GM19395 (cell line): ENCODE results near the gene SIDT1.
A peak's percentile ranks its signal among the peaks of the same experiment; 100 is the strongest.

Experiments used
- ATAC-seq: cut with Tn5 transposase; IDR thresholded peaks from one replicate; pipeline ENCODE4 v1.9.1; 2021; ENCODE audit warnings: mild to moderate bottlenecking, moderate library complexity; ENCODE audit not compliant: unreplicated experiment

SIDT1 gene

GRCh38 chr3:113590983-113591382 is 58.6 kb downstream of the SIDT1 start:
- ATAC-seq, result no peak

DNA sequence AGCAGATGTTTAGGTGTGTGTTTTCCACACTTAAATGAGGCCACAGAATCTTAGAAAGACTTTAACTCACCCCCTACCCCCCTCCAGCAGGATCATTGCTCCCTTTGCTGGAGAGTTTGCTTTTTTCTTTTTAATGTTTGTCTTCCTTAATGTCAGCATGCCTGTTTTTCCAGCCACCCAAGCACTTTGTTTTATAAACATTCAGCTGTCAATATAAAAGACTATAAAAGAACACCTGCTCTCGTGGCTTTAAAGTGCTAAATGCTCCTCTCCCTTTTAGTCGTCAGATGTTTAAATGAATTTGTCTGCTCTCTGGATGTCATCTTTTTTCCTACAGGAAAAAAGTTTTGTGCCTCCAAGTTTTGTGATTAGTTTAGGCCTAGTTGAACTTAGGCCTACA is 61.7 kb downstream of the SIDT1 start:
- ATAC-seq, result no peak

DNA sequence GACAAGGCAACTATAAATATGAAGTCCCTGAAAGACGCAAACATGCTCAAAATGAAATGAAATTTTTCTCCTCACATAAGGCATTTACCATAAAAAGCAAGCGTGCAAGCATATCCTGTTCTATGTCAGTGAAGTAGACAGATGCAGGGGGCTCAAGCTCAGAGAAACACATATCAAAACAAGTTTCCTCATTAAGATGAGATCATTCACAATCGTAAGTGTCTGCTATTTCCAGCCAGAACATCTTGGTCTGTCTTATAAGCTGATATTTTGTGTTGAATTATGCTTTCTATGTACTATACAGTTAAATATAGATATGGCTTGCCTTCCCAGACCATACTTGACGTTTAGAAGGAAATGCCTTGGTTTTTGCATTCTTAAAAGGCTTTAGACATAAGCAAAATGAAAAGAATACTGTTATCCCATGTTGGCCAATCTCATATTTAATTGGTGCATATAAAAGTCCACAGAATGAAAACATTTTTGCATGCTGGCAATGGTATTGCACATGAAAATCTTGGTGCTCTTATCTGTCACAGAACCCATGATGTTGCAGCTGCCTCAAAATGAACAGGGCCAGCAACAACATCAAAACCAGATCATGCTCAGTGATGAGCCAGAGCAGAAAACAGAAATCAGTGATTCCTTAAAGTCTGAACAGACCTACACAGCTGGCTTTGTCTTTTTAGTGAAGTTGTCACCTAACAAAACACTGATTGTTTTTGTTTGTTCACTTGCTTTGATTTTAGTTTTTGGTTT is 65.4 kb downstream of the SIDT1 start:
- no peak for ATAC-seq

DNA sequence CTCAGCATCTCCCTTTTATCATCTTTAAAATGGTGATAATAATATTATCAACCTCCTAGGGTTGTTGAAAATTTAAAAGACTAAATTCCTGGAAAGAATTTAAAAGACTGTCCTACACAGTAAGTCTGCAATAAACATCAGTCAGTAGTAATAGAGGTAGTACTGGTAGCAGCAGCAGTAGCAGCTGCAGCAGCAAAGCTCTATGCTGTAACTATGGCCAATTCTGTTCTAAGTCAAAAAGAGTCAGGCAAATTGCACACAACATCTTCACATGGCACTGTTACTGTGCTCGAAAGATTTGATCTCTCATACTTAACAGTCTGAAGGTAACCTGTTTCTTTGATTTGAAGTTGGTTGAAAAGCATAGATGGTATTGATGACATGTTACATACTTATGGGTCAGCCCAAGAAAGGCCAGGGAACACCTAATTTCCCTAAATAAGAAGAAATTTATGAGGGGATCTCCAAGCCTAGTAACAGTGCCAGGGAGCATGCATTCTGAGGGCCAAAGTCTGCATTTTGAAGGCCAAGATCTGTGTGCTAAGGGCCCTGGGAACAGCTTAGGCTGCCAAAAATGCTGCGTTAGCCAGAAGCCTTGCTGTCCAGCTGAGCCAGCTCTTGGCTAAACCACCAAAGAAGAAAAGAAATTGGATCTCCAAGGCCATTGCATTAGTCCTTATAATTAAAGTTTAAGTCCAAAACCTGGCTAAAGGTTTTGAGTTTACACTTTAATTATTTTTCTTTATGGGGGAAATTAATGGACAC is 68.2 kb downstream of the SIDT1 start:
- ATAC-seq, result no peak

DNA sequence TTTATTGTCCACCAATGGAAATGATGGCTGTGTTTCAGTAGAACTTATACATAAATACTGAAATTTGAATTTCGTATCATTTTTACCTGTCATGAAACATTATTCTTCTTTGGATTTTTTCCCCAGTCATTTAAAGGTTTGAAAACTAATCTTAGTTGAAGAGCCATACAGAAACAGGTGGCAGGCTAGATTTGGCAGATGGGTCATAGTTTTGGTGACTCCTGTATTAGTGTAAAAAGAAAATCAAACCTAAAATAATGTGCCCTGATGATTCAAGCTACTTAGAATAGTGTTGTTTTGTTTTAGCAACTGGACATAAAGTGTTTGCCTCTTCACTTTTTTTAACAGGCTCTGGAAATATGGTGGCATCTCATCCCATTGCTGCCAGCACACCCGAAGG is 68.9 kb downstream of the SIDT1 start:
- no peak for ATAC-seq

DNA sequence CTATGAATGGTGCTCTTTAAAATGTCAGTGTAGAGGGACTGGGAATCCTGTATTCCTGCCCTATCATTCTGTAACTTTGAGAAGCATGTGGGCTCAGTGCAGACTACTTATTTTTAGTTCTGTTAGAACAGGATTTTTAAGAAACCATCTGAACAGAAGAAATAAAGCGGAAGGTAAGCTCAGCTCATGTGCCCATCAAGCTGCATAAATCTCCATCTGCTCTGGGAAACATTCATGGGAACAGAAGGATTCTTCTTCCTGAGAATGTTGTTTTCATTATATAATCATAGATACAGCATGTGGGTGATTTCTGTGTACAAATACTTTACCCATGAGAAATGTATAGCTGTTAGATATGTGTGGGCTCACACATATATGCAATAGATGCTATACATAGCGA is 69.9 kb downstream of the SIDT1 start:
- no peak for ATAC-seq

GRCh38 chr3:113602836-113603235 is 70.5 kb downstream of the SIDT1 start:
- ATAC-seq, result no peak

- peak; percentile 99 for ATAC-seq
Measured at GRCh38 chr3:113606539-113607218, 74.3 kb downstream of the SIDT1 start.

DNA sequence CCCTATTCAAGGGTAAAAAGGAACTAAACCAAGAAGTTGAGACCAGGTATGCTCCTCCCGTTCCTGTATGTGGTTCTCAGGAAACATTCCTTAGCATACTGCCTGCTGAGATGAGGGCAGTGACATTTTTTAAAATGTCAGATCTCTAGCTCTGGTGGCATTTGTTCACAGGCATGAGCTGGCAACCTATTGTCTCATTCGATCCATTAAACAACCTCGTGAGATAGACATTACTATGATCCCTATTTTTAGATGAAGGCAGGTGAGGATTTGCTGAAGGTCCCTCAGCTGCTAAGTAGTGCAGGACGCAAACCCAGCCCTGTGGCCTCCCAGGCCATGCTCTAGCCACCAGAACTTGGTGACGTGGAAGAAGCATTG is 74.9 kb downstream of the SIDT1 start:
- peak; percentile 27 for ATAC-seq

- ATAC-seq, result no peak
Measured at GRCh38 chr3:113614402-113614801, 82.0 kb downstream of the SIDT1 start.

- no peak for ATAC-seq
Measured at GRCh38 chr3:113615976-113616375, 83.6 kb downstream of the SIDT1 start.

GRCh38 chr3:113617726-113618125 is 85.4 kb downstream of the SIDT1 start:
- ATAC-seq, result no peak

DNA sequence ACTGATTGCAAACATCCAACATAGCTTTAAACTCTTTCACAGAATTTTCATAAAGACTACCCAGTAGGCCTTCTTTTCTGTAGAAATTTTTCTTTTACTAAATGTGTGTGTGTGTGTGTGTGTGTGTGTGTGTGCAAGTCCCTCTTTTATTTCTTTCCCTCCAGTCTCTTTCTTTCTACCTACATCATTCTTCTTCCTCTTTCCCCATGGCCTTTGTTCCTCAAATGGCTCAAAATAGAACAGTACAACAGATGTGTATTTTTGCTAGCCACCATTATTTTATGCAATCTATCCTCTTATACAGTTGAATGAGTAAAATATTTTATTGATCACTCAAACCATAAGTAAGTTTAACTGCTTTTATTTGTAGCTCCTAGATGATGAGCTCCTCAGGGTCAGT is 87.7 kb downstream of the SIDT1 start:
- no peak for ATAC-seq

DNA sequence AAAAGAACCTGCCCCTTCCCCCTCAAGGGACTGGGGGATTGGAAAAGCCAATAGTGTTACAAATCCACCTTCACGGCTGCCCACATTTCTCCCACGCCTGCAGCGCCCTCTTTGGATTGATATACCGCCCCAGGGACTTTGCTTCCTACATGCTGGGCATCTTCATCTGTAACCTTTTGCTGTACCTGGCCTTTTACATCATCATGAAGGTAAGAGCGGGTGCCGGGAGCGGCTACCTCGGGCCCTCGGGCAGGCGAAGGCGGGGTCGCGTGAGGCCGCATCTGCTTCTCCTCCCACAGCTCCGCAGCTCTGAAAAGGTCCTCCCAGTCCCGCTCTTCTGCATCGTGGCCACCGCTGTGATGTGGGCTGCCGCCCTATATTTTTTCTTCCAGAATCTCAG is 91.0 kb downstream of the SIDT1 start:
- no peak for ATAC-seq

DNA sequence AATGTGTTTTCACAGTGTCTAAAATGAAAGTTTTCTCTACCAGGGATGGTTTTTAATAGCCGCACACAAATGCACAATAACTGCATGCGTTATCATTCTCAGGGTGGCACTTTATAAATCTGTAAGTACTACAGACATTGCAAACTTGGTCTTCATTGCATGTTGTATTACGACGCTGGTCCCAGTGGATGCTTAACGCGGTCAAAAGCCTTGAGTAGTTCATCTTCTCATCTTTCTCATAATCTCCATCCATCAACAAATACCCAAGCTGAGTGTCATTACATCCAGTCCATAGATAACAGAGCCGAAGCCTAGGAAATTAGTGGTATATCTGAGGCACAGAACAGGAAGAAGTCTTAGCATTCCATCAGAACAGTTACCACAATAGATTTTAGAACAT is 91.5 kb downstream of the SIDT1 start:
- ATAC-seq, result no peak

GRCh38 chr3:113625834-113626233 is 93.5 kb downstream of the SIDT1 start:
- ATAC-seq, result no peak

DNA sequence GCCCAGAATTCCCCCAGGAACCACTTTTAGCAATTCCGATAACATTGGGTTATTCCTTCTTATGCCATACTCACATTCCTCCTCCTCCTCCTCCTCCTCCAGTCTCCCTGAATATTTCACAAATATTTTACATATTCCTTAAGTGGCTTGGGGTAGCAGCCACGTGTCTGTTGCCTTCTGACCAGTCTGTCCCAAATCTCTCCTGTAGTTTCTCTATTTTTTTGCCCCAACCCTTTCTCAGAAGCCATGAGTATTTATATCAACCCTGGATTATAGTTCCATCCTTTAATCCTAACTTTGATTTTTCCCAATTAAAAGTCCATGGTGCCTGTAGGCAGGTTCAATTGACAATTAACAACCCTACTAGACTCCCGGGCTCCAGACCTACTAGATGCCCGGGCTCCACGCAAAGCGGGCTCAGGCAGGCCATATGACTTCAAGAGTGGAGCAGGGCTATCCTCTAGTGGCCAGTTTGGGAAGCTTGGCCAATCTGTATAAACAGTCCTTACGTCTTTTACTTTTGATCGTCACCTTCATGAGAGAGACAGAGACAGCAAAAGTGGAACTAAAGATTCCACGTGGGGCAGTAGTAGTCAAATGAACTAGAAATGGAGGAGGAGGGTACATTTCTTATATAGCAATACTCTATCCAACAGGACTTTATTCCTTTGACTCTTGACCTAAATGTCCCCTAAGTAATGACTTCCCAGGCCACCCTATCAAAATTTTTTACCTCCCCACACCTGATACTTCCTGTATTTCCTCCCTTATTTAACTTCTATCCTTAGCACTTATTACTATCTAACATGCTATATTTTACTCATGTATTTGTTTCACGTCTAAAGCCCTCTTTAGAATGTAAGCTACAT is 94.4 kb downstream of the SIDT1 start:
- no peak for ATAC-seq

DNA sequence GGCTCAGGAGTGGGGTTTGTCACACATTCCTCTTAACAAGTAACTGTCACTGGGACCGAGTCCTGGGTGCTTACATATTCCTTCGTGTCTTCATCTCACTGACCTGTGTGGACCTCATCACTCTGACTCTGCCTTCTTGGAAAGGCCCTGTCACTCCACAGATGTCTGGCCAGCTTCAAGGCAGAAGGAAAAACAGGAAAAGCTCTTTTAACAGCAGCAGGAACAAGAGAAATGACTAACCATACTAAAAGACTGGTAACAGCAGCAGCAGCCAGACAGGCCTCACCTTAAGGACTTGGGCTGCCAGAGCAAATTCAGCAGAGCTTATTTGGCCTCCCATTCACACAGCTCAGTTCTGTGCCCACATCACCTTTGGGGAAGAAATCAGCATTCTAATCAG is 96.0 kb downstream of the SIDT1 start:
- no peak for ATAC-seq

DNA sequence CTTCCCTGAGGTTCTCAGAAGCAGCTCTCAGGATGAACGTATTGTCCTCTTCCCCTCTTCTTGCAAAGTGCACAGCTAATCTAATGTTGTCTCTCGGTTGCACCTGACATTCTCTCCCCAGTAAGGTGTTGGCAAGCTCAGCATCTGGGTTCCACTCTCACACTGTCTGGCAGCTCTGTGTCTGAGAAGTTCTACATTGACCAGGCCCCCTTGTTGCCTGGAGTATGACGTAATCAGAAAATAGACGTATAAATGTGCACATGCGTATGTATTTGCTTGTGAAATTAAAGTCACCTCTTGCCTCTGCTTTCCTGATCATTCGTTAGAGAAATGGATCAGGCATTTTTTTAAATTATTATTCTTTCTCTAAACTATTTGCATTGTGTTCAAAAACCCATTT is 96.4 kb downstream of the SIDT1 start:
- no peak for ATAC-seq

DNA sequence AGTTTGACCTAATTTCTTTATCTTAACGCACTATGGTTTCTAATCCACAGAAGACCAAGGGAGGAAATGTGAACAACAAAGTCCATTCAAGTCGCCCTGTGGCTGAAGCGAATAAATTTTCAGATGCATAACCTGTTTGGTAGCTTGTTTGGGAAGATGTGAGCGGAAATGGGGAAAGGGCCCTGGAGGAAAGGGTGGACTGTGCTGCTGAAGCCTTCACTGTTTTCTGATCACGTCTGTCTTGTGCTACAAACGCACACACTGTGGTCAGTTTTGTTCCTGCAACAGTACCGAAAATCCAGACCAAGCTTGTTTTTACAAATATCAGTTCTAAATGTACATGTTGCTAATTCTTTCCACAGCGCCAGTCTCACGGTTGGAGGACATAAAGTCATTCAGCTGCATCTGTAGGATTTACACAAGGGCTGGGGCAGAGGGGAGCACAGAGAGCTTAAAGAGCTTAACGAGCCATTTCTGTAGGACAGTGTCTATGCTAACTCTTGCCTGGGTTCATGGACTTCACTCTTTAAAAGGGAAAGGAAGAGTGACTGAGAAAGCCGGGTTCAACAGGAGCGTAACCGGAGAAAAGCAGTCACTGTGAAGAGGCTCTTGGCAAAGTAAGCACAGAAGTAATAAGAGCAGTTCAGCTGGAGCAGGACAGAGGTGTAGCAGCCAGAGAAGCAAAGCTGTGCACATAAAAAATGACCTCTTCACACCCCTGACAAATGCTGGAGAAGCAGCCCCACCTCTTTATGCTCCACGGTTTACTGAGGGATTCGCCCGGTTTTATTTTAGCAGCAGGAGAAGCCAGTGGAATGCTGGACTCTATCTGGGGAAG is 97.4 kb downstream of the SIDT1 start:
- ATAC-seq, result no peak
